BLaER1 treated with 17β-estradiol and CSF1 and Interleukin-3, amounts not matched to agents 10 nM and 100 nM (cell line): ENCODE measurements around the gene DUSP22.
A peak's percentile ranks its signal among the peaks of the same experiment; 100 is the strongest.

Experiments used
- H3K27ac ChIP-seq, 11 experiments: shearing (Covaris generic); formaldehyde crosslinking; 2 replicates each; pipeline ENCODE4 v1.8.1; 2022
- H3K27me3 ChIP-seq, 11 experiments: shearing (Covaris generic); formaldehyde crosslinking; 2 replicates each; pipeline ENCODE4 v1.8.1; 2022
- H3K36me3 ChIP-seq, 11 experiments: shearing (Covaris generic); formaldehyde crosslinking; 2 replicates each; pipeline ENCODE4 v1.8.1; 2022
- H3K4me1 ChIP-seq, 10 experiments: shearing (Covaris generic); formaldehyde crosslinking; 2 replicates each; pipeline ENCODE4 v1.8.1; 2022
- H3K4me2 ChIP-seq, 11 experiments: shearing (Covaris generic); formaldehyde crosslinking; 2 replicates each; pipeline ENCODE4 v1.8.1; 2022
- H3K4me3 ChIP-seq, 10 experiments: shearing (Covaris generic); formaldehyde crosslinking; 2 replicates each; pipeline ENCODE4 v1.8.1; 2022
- H3K9ac ChIP-seq, 11 experiments: shearing (Covaris generic); formaldehyde crosslinking; 2 replicates each; pipeline ENCODE4 v1.8.1; 2022
- H3K9me3 ChIP-seq, 11 experiments: shearing (Covaris generic); formaldehyde crosslinking; replicated peaks in 1 of 11; 2 replicates each; pipeline ENCODE4 v1.8.1; 2022
- H4K20me1 ChIP-seq, 11 experiments: shearing (Covaris generic); formaldehyde crosslinking; 2 replicates each; pipeline ENCODE4 v1.8.1; 2022
- Cebpa-rat ChIP-seq, 11 experiments: shearing (Covaris generic); IDR thresholded peaks; 2 replicates each; pipeline ENCODE4 v1.8.1; 2022

The DUSP22 gene

GRCh38 chr6:336159-337114 lies 44.1 kb downstream of the DUSP22 start:
- peaks cover 81 to 100% (median 92%) of the 10 kb centered on the region in 10 experiments for H3K4me1 ChIP-seq
- H3K9ac ChIP-seq = peak overlapping the region; percentile 2 to 69 (median 50); a peak in 14 of 22 replicates
- H3K4me3 ChIP-seq = peak overlapping the region in 7 of 10 experiments; percentile 0 to 53 (median 9); a peak in 10 of 20 replicates
- peaks cover 0 to 11% (median 0%) of the 10 kb centered on the region in 11 experiments; a peak in 4 of 22 replicates for H4K20me1 ChIP-seq
- H3K4me2 ChIP-seq = peak overlapping the region; percentile 74 to 95 (median 86)
- H3K36me3 ChIP-seq = peaks cover 0 to 10% (median 5%) of the 10 kb centered on the region in 11 experiments; a peak in 5 of 22 replicates
- peaks cover 0 to 8% (median 0%) of the 10 kb centered on the region in 11 experiments; a peak in 3 of 22 replicates for H3K9me3 ChIP-seq
- H3K27me3 ChIP-seq = no peaks in the 10 kb centered on the region
- peak overlapping the region; percentile 21 to 81 (median 68); a peak in 20 of 22 replicates for H3K27ac ChIP-seq
- no peak for TF ChIP-seq Cebpa-rat (IDR thresholded peaks at IDR 0.05)

- Histone ChIP-seq H3K9me3 (peaks cover 0 to 8% (median 0%) of the 10 kb centered on the region in 11 experiments; a peak in 3 of 22 replicates), H3K4me3 (no peak overlapping the region), H3K27me3 (no peaks in the 10 kb centered on the region), H4K20me1 (peaks cover 0 to 16% (median 0%) of the 10 kb centered on the region in 11 experiments; a peak in 6 of 22 replicates), H3K27ac (peak overlapping the region in 9 of 11 experiments; percentile 52 to 81 (median 69); a peak in 13 of 22 replicates), H3K36me3 (peaks cover 0 to 15% (median 9%) of the 10 kb centered on the region in 11 experiments; a peak in 6 of 22 replicates), H3K9ac (no peak overlapping the region; a peak in 1 of 22 replicates), H3K4me1 (peaks cover 68 to 100% (median 87%) of the 10 kb centered on the region in 10 experiments), H3K4me2 (peak overlapping the region; percentile 74 to 95 (median 86))
- no peak for TF ChIP-seq Cebpa-rat (IDR thresholded peaks at IDR 0.05)
Observed at GRCh38 chr6:337805-338368, 45.6 kb downstream of the DUSP22 start.

- peaks cover 0 to 8% (median 0%) of the 10 kb centered on the region in 11 experiments; a peak in 3 of 22 replicates for H3K9me3 ChIP-seq
- peak overlapping the region; percentile 1 to 95 (median 85); a peak in 19 of 22 replicates for H3K4me2 ChIP-seq
- peaks cover 63 to 95% (median 78%) of the 10 kb centered on the region in 10 experiments for H3K4me1 ChIP-seq
- no peak overlapping the region for H3K4me3 ChIP-seq
- no peak overlapping the region for H3K9ac ChIP-seq
- H4K20me1 ChIP-seq = peaks cover 0 to 26% (median 0%) of the 10 kb centered on the region in 11 experiments; a peak in 7 of 22 replicates
- H3K27me3 ChIP-seq = no peaks in the 10 kb centered on the region
- peak overlapping the region in 4 of 11 experiments; percentile 15 to 73 (median 39); a peak in 9 of 22 replicates for H3K27ac ChIP-seq
- H3K36me3 ChIP-seq = peaks cover 0 to 15% (median 9%) of the 10 kb centered on the region in 11 experiments; a peak in 7 of 22 replicates
- TF ChIP-seq Cebpa-rat (IDR thresholded peaks at IDR 0.05) = no peak
Observed at GRCh38 chr6:338815-339262, 46.6 kb downstream of the DUSP22 start.

- Histone ChIP-seq H3K27me3 (no peaks in the 10 kb centered on the region), H3K4me1 (peaks cover 63 to 92% (median 78%) of the 10 kb centered on the region in 10 experiments), H4K20me1 (peaks cover 0 to 32% (median 0%) of the 10 kb centered on the region in 11 experiments; a peak in 7 of 22 replicates), H3K4me2 (peak overlapping the region; percentile 5 to 95 (median 85); a peak in 20 of 22 replicates), H3K36me3 (peaks cover 0 to 15% (median 9%) of the 10 kb centered on the region in 11 experiments; a peak in 7 of 22 replicates), H3K9me3 (peaks cover 0 to 8% (median 0%) of the 10 kb centered on the region in 11 experiments; a peak in 3 of 22 replicates), H3K27ac (peak overlapping the region in 6 of 11 experiments; percentile 3 to 73 (median 62); a peak in 10 of 22 replicates), H3K9ac (no peak overlapping the region; a peak in 1 of 22 replicates), H3K4me3 (no peak overlapping the region)
- TF ChIP-seq Cebpa-rat (IDR thresholded peaks at IDR 0.05) = peak in 3 of 11 experiments; percentile 10 to 20 (median 13); a peak in 2 of 22 replicates
Observed at GRCh38 chr6:339480-339879, 47.2 kb downstream of the DUSP22 start.

- peak overlapping the region in 8 of 11 experiments; percentile 3 to 73 (median 48); a peak in 15 of 22 replicates for H3K27ac ChIP-seq
- H3K27me3 ChIP-seq = no peaks in the 10 kb centered on the region
- peaks cover 58 to 88% (median 72%) of the 10 kb centered on the region in 10 experiments for H3K4me1 ChIP-seq
- H3K4me2 ChIP-seq = peak overlapping the region; percentile 12 to 95 (median 85)
- peaks cover 0 to 38% (median 0%) of the 10 kb centered on the region in 11 experiments; a peak in 7 of 22 replicates for H4K20me1 ChIP-seq
- peaks cover 0 to 8% (median 0%) of the 10 kb centered on the region in 11 experiments; a peak in 3 of 22 replicates for H3K9me3 ChIP-seq
- peaks cover 0 to 15% (median 9%) of the 10 kb centered on the region in 11 experiments; a peak in 7 of 22 replicates for H3K36me3 ChIP-seq
- H3K9ac ChIP-seq = peak overlapping the region in 3 of 11 experiments; percentile 5 to 26 (median 24); a peak in 4 of 22 replicates
- TF ChIP-seq Cebpa-rat (IDR thresholded peaks at IDR 0.05) = no peak
- H3K4me3 ChIP-seq = peak overlapping the region in 3 of 10 experiments; percentile 1 to 16 (median 4); a peak in 1 of 20 replicates
Observed at GRCh38 chr6:340186-340955, 48.1 kb downstream of the DUSP22 start.

GRCh38 chr6:340991-341827 lies 48.9 kb downstream of the DUSP22 start:
- Histone ChIP-seq H3K4me3 (peak overlapping the region in 3 of 10 experiments; percentile 1 to 16 (median 4); a peak in 2 of 20 replicates), H3K4me1 (peaks cover 49 to 80% (median 64%) of the 10 kb centered on the region in 10 experiments), H3K27ac (peak overlapping the region in 8 of 11 experiments; percentile 3 to 73 (median 48); a peak in 15 of 22 replicates), H3K36me3 (peaks cover 0 to 18% (median 12%) of the 10 kb centered on the region in 11 experiments; a peak in 11 of 22 replicates), H4K20me1 (peaks cover 0 to 43% (median 0%) of the 10 kb centered on the region in 11 experiments; a peak in 7 of 22 replicates), H3K9me3 (peaks cover 0 to 8% (median 0%) of the 10 kb centered on the region in 11 experiments; a peak in 3 of 22 replicates), H3K4me2 (peak overlapping the region; percentile 12 to 95 (median 85)), H3K9ac (peak overlapping the region in 3 of 11 experiments; percentile 5 to 26 (median 24); a peak in 5 of 22 replicates), H3K27me3 (no peaks in the 10 kb centered on the region)
- TF ChIP-seq Cebpa-rat (IDR thresholded peaks at IDR 0.05) = peak in 8 of 11 experiments; percentile 45 to 98 (median 88); a peak in 16 of 22 replicates
